CD4-positive, alpha-beta T cell treated with Interleukin-12 subunit alpha and Interleukin-12 subunit beta, for 1 hour (primary cell): ENCODE results near the gene NOP14.
"Not testable (repeated sequence)": the region's sequence is repeated elsewhere in the genome, so short reads cannot be mapped to it uniquely, and the experiment has no call there.

Experiments used
- DNase-seq: peaks from one replicate; pipeline ENCODE4 v3.0.0-alpha.2; 2020

NOP14 gene

GRCh38 chr4:2930135-2930757 is 33.0 kb downstream of the NOP14 start:
- no peak for DNase-seq

DNA sequence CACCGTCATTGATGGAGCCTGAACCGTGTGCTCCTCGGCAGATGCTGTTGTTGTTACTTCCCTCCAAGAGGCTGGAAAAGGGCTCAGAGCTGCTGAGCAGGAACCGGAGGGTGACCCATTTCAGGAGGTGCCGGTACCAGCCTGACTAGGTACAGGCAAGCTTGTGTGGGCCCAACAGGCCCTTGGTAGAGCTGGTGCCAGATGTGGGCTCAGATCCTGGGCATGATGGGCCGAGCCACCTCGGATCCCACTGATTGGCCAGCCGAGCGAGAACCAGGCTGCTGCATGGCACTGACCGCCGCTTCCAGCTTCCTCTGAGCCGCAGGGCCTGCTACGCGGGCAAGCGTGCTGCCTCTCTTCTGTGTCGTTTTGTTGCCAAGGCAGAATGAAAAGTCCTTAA is 33.7 kb downstream of the NOP14 start:
- no peak for DNase-seq

DNA sequence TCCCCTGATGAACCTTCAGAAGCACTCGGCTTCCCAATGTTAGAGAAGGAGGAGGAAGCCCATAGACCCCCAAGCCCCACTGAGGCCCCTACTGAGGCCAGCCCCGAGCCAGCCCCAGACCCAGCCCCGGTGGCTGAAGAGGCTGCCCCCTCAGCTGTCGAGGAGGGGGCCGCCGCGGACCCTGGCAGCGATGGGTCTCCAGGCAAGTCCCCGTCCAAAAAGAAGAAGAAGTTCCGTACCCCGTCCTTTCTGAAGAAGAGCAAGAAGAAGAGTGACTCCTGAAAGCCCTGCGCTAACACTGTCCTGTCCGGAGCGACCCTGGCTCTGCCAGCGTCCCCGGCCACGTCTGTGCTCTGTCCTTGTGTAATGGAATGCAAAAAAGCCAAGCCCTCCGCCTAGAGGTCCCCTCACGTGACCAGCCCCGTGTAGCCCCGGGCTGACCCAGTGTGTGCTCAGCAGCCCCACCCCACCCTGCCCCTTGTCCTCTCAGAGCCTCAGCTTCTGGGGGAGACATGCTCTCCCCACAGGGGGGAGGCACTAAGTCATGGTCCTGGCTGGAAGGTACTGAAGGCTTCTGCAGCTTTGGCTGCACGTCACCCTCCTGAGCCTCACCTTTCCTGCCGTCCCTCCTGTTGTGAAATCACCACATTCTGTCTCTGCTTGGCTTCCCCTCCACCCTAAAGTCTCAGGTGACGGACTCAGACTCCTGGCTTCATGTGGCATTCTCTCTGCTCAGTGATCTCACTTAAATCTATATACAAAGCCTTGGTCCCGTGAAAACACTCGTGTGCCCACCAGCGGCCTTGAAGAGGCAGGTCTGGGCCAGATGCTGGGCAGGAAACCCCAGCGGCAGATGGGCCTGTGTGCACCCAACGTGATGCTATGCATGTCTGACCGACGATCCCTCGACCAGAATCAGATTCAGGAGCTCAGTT is 34.7 kb downstream of the NOP14 start:
- no peak for DNase-seq

DNA sequence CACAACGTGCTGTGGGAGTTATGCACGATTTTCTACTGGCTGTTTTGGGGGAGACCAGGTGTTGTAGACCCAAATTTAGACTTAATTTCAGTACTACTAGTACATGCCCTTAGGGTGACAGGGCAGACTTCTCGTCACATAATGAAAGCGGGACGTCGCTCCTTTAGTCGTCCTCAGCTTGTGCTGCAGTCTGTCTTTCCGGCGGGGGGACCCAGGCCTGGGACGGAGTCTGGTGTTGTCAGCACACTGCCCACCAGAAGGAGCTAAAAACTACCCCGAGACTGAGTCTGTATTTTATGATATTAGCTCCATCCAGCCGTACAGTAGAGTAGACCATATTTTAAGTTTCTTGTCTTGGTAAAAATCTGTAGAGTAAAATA is 35.5 kb downstream of the NOP14 start:
- DNase-seq, result no peak

DNA sequence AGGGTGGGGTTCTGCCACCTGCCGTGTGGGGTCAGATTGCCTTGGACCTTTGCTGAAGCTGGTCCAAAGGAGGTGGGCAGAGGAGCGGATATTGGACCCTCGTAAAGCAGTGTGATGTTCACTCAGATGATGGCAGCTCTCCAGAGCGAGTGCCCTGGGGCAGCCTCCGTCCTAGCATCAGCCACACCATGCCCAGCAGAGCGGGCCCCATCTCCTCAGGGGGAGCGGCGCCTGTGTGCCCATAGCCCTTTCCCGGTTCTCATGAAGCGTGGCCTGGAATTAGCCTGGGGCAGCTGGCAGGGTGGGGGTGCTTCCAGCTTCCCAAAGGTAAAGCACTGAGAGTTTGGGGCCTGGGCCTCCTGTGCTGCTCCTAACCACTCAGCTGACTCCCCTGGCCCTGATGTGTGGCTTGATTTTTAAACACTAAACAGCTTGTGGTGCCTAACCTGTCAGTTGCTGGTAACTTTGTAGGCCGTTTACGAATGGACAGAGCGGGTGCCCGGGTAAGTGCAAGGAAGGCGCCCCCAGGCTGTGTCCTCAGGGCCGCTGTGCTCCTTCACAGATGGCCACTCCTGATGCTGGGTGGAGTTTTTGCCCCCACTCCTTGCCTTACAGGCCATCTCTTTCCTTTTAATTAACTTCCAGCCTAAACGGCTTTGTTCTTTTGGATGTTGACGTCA is 36.0 kb downstream of the NOP14 start:
- no peak for DNase-seq

DNA sequence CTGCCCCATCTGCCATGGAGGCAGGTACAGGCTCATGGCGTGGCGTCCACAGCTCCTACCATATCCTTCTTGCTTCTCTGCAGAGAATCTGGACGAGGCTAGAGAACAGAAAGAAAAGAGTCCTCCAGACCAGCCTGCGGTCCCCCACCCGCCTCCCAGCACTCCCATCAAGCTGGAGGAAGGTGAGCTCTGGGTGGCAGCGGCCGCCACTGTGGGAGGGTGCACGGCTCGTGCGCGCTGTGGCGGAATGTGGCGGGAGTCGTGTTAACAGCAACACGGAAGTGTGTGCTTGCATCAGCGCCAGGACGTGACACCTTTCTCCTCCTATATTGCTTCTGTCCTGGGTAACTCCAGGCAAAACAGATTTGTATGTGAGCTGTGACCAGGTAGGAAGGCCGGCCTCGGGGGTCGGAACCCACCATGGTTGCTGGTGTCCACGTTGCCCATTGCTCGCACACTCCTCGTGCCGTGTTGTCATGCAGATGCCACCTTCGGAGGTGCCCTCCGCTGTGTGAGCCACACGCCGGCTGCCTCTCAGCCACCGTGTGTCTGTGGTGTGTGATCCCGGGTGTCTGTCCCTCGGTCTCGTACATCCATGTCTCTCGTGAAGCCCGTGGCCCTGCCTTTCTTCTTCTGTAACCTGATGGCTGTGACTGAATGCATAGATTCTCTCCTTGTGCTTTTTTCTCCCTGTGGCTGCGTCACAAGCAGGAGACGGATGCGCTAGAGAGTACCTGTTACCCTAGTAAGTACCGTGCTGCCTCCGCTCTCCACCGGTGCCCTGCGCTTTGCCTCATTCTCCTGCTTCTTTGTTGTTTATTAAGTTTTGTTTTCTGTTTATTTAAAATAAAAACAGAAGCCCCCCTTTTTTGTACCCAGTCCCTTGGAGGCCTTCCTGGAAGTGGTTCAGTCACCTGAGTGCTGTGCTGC is 37.0 kb downstream of the NOP14 start:
- DNase-seq, result no peak

- DNase-seq, result no peak
Measured at GRCh38 chr4:2925496-2925895, 37.7 kb downstream of the NOP14 start.

GRCh38 chr4:2924765-2925301 is 38.4 kb downstream of the NOP14 start:
- no peak for DNase-seq

DNA sequence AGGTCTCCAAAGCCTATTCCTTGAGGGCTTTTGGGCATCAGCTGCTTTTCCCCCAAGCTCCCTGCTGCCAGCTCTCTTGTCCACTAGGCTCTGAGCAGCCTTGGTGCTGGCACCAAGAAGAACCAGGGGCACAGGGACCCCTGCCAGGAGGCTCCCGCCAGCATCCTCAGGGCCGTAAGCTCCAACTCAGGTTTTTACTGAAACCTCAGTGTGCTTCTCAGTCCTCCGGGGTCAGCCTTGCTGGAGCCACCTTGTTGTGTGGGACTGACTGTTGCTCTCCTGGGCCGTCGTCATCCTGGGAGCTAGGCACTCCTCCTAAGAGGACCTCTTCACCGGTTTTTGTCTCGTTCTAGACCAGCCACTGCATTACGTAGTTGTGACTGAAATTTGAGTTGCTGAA is 38.9 kb downstream of the NOP14 start:
- DNase-seq, result no peak

DNA sequence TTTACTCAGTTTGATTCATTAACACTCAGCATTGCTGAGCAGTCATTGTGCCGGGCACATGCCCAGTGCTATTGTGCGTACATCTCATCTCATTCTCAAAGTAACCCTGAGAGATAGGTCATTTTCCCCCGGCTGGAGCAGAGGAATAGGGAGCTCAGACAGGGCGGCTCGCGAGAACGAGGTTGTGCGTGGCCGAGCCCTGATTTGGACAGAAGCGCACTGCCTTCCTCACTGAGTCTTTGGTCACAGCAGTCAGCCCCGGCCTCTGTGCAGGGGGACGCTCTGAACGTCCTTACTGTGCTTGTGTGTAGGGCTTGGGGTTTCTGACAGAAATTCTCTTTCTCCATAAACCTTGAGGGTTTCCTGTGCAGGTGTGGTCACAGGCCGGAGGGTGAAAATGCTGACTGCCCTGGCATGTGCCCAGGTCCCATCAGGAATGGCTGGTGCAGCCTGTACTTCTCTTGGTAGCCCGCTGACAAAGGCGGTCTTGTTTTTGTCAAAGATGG is 39.5 kb downstream of the NOP14 start:
- no peak for DNase-seq

GRCh38 chr4:2923141-2923551 is 40.1 kb downstream of the NOP14 start:
- no peak for DNase-seq

DNA sequence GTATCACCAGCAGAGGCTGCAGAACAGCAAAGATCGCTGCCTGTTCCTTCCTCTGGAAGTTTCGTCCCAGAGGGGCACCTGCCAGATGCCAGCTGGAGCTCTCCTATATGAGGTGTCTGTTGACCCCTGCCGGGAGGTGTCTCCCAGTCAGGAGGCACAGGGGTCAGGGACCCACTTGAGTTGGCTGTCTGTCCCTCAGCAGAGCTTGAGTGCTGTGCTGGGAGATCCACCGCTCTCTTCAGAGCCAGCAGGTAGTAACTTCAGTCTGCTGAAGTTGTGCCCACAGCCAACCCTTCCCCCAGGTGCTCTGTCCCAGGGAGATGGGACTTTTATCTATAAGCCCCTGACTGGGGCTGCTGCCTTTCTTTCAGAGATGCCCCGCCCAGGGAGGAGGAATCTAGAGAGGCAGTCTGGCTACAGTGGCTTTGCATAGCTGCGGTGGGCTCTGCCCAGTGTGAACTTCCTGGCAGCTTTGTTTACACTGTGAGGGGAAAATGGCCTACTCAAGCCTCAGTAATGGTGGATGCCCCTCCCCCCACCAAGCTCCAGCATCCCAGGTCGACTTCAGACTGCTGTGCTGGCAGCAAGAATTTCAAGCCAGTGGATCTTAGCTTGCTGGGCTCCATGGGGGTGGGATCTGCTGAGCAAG is 40.6 kb downstream of the NOP14 start:
- peak; percentile 60 for DNase-seq

DNA sequence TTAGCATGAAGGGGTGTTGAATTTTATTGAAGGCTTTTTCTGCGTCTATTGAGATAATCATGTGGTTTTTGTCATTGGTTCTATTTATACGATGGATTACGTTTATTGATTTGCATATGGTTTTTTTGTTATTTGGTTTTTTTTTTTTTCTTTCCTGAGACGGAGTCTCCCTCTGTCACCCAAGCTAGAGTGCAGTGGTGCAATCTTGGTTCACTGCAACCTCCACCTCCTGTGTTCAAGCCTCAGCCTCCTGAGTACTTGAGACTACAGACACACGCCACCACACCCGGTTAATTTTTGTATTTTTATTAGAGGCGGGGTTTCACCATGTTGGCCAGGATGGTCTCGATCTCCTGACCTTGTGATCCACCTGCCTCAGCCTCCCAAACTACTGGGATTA is 44.5 kb downstream of the NOP14 start:
- not testable (repeated sequence) for DNase-seq

DNA sequence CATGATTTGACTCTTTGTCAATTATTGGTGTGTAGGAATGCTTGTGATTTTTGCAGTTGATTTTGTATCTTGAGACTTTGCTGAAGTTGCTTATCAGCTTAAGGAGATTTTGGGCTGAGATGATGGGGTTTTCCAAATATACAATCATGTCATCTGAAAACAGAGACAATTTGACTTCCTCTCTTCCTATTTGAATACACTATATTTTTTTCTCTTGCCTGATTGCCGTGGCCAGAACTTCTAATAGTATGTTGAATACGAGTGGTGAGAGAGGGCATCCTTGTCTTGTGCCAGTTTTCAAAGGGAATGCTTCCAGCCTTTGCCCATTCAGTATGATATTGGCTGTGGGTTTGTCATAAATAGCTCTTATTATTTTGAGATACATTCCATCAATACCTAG is 44.9 kb downstream of the NOP14 start:
- not testable (repeated sequence) for DNase-seq

DNA sequence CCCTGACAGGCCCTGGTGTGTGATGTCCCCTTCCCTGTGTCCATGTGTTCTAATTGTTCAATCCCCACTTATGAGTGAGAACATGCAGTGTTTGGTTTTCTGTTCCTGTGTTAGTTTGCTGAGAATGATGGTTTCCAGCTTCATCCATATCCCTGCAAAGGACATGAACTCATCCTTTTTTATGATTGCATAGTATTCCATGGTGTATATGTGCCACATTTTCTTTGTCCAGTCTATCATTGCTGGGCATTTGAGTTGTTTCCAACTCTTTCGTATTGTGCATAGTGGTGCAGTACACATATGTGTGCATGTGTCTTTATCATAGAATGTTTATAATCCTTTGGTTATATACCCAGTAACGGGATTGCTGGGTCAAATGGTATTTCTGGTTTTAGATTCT is 46.5 kb downstream of the NOP14 start:
- not testable (repeated sequence) for DNase-seq

DNA sequence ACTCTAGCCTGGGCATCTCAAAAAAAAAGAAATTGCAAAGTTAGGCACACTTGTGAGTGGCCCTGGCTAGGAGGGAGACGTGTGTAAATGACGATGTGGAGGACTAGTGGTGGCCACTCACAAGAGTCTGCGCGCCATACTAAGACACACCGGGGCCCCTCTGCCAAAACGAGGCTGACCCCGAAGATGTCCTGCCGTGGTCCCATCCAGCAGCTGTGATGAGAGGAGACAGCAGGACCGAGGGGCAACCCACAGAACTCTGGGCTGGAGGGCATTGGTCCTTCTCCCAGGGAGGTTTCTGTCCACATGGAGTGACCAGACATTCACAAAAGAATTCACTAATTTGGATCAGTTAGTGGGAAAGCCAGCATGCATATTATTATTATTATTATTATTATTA is 47.4 kb downstream of the NOP14 start:
- no peak for DNase-seq

DNA sequence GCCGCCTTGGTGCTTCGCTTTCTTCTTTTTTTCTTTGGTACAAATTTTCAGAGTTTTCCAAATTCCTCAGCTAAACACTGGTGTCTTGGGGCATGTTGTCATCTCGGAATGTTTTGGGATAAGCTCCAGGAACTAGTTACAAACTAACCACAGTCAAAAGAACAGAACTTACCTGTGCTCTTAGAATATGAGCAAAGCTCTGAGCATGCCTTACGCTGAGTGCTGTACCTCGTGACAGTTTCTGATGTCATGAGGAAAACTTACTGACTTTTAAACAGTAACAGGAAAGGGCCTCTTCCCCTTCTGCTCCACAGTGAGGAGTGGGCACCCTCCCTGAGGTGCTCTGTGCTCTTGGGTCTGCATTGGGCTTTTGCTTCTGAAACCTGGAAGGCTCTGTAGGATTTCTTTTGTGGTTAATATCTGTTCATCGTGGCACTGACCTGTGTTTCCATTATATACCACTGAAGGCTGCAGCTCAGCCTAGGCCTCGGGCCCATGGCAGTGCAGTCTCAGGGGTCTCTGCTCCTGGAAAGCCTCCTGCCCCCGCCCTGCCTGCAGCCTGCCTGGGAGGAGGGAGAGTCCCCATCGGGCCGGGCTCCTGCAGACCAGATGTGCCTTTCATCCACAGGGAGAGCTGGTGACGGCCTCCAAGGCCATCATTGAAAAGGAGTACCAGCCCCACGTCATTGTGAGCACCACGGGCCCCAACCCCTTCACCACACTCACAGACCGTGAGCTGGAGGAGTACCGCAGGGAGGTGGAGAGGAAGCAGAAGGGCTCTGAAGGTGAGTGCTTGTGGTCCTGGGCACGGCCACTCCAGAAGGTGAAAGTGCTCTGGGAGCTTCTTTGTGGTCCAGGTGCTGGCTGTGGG is 48.7 kb downstream of the NOP14 start:
- DNase-seq, result no peak

DNA sequence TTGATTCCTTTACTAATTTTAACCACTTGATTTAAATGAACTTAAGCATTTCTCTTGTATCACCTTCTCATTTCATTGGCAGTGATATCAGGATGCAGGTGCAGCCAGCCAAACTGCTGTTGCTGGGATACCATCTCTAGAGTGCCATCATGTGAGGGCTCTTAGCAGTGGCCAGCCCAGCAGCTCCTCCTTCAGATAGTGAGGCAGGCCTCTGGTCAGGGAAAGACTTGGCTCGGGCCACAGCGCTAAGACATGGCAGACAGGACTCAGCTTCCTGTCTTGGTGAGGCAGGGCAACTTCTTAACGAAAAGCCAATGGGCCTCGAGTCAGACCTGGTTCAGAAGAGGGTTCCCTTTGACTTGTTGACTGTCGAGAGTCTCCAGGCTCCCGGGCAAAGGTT is 50.0 kb downstream of the NOP14 start:
- DNase-seq, result no peak

- DNase-seq, result no peak
Measured at GRCh38 chr4:2911868-2912267, 51.3 kb downstream of the NOP14 start.

- no peak for DNase-seq
Measured at GRCh38 chr4:2910409-2910808, 52.8 kb downstream of the NOP14 start.

GRCh38 chr4:2909583-2909982 is 53.6 kb downstream of the NOP14 start:
- no peak for DNase-seq
